WTC11 (cell line): ENCODE measurements around the gene BTN3A1. TPM values are rescaled to one million over a fixed set of nuclear protein-coding genes. Genes with fewer than 3 reads are reported as not detected.

Experiments used
- ATAC-seq: fragments of 200-7000 bp; cut with Tn5 transposase; 2 replicates; pipeline ENCODE4 v1.10.0; 2021; ENCODE audit warnings: mild to moderate bottlenecking, moderate library complexity
- CTCF ChIA-PET: fragments of 300-600 bp; sonication (Branson Sonifier 250); formaldehyde crosslinking; loops from one replicate; lab custom pipeline; 2021; ENCODE audit warnings: antibody characterized with exemption; lab: Charles Lee
- POLR2A ChIA-PET: fragments of 350-600 bp; sonication (Branson Sonifier 250); formaldehyde crosslinking; loops from one replicate; lab custom pipeline; 2021; ENCODE audit warnings: antibody characterized with exemption; lab: Charles Lee
- DNase-seq: peaks from one replicate; pipeline ENCODE4 v3.0.0; 2021; ENCODE audit warnings: low spot score
- H3K27ac Mint-ChIP-seq: 2 replicates; pipeline ENCODE4 v1.8.0; 2021; ENCODE audit warnings: mixed read lengths
- H3K27me3 Mint-ChIP-seq: 2 replicates; pipeline ENCODE4 v1.8.0; 2021; ENCODE audit warnings: low read depth, mild to moderate bottlenecking, moderate library complexity, mixed read lengths
- H3K36me3 Mint-ChIP-seq: 2 replicates; pipeline ENCODE4 v1.8.0; 2021; ENCODE audit warnings: mixed read lengths
- H3K4me1 Mint-ChIP-seq: 2 replicates; pipeline ENCODE4 v1.8.0; 2022; ENCODE audit warnings: mixed read lengths
- H3K4me3 Mint-ChIP-seq: 2 replicates; pipeline ENCODE4 v1.8.0; 2021; ENCODE audit warnings: mild to moderate bottlenecking, moderate library complexity, mixed read lengths
- H3K9me3 Mint-ChIP-seq: 2 replicates; pipeline ENCODE4 v1.8.0; 2021; ENCODE audit warnings: mixed read lengths
- AFF4 ChIP-seq: sonication (generic); formaldehyde crosslinking; IDR thresholded peaks from 2 replicates; pipeline ENCODE4 v1.8.1; 2023; ENCODE audit warnings: mild to moderate bottlenecking, missing genetic modification reagents, borderline replicate concordance
- ATF1 ChIP-seq: sonication (generic); formaldehyde crosslinking; IDR thresholded peaks from 2 replicates; pipeline ENCODE4 v1.8.1; 2023; ENCODE audit warnings: mild to moderate bottlenecking, moderate library complexity, missing genetic modification reagents
- ATF6 ChIP-seq: sonication (generic); formaldehyde crosslinking; IDR thresholded peaks from 2 replicates; pipeline ENCODE4 v1.8.1; 2023; ENCODE audit warnings: mild to moderate bottlenecking, missing genetic modification reagents
- CREM ChIP-seq: sonication (generic); formaldehyde crosslinking; IDR thresholded peaks from 2 replicates; pipeline ENCODE4 v1.8.1; 2022; ENCODE audit warnings: mild to moderate bottlenecking, missing genetic modification reagents, moderate library complexity
- ETV6 ChIP-seq: sonication (generic); formaldehyde crosslinking; IDR thresholded peaks from 2 replicates; pipeline ENCODE4 v1.8.1; 2022; ENCODE audit warnings: mild to moderate bottlenecking, missing genetic modification reagents
- FOXP1 ChIP-seq: sonication (generic); formaldehyde crosslinking; IDR thresholded peaks from 2 replicates; pipeline ENCODE4 v1.8.0; 2022; ENCODE audit warnings: missing genetic modification reagents, mild to moderate bottlenecking, moderate library complexity, borderline replicate concordance
- NFATC4 ChIP-seq: fragments of 250-450 bp; sonication (Bioruptor Pico); IDR thresholded peaks from 2 replicates; pipeline ENCODE4 v1.9.0; 2021; ENCODE audit warnings: mild to moderate bottlenecking
- NFYB ChIP-seq: sonication (generic); formaldehyde crosslinking; conservative IDR thresholded peaks from 2 replicates; pipeline ENCODE4 v1.8.0; 2022; ENCODE audit warnings: low read depth, missing genetic modification reagents
- RORB ChIP-seq: fragments of 250-450 bp; sonication (Bioruptor Pico); IDR thresholded peaks from 2 replicates; pipeline ENCODE4 v1.9.0; 2021; ENCODE audit warnings: mild to moderate bottlenecking
- SMAD3 ChIP-seq: sonication (generic); formaldehyde crosslinking; IDR thresholded peaks from 2 replicates; pipeline ENCODE4 v1.8.0; 2022; ENCODE audit warnings: missing genetic modification reagents, mild to moderate bottlenecking, borderline replicate concordance
- TP53 ChIP-seq: sonication (generic); formaldehyde crosslinking; IDR thresholded peaks from 2 replicates; pipeline ENCODE4 v1.8.1; 2023; ENCODE audit warnings: mild to moderate bottlenecking, missing genetic modification reagents
- total RNA-seq: library from RNA; stranded (reverse); gene quantifications from 3 replicates; pipeline ENCODE4 v1.2.3, GENCODE V29; 2021
- TF ChIP-seq, protein P1 (sequence below): sonication (generic); formaldehyde crosslinking; IDR thresholded peaks from 2 replicates; pipeline ENCODE4 v1.8.0; 2023; ENCODE audit warnings: missing genetic modification reagents
- TF ChIP-seq, protein P2 (sequence below): fragments of 250-450 bp; sonication (Bioruptor Pico); IDR thresholded peaks from 2 replicates; pipeline ENCODE4 v1.9.0; 2021; ENCODE audit warnings: mild to moderate bottlenecking
- TF ChIP-seq, protein P3 (sequence below): sonication (generic); formaldehyde crosslinking; IDR thresholded peaks from 2 replicates; pipeline ENCODE4 v1.8.0; 2022; ENCODE audit warnings: mild to moderate bottlenecking, missing genetic modification reagents
- TF ChIP-seq, protein P4 (sequence below): fragments of 250-450 bp; sonication (Bioruptor Pico); IDR thresholded peaks from 2 replicates; pipeline ENCODE4 v1.9.0; 2021; ENCODE audit warnings: moderate library complexity, mild to moderate bottlenecking, inconsistent platforms, borderline replicate concordance
- TF ChIP-seq, protein P5 (sequence below): sonication (generic); formaldehyde crosslinking; IDR thresholded peaks from 2 replicates; pipeline ENCODE4 v1.8.1; 2022; ENCODE audit warnings: low read depth, missing genetic modification reagents, borderline replicate concordance
- TF ChIP-seq, protein P6 (sequence below): fragments of 250-450 bp; sonication (Bioruptor Pico); IDR thresholded peaks from 2 replicates; pipeline ENCODE4 v1.9.0; 2021; ENCODE audit warnings: mild to moderate bottlenecking
- TF ChIP-seq, protein P7 (sequence below): sonication (generic); formaldehyde crosslinking; IDR thresholded peaks from 2 replicates; pipeline ENCODE4 v1.8.1; 2022; ENCODE audit warnings: mild to moderate bottlenecking, missing genetic modification reagents, moderate library complexity, borderline replicate concordance

The BTN3A1 gene
- total RNA-seq, 1 experiment from 2014 or later: 4.5 TPM

DNA sequence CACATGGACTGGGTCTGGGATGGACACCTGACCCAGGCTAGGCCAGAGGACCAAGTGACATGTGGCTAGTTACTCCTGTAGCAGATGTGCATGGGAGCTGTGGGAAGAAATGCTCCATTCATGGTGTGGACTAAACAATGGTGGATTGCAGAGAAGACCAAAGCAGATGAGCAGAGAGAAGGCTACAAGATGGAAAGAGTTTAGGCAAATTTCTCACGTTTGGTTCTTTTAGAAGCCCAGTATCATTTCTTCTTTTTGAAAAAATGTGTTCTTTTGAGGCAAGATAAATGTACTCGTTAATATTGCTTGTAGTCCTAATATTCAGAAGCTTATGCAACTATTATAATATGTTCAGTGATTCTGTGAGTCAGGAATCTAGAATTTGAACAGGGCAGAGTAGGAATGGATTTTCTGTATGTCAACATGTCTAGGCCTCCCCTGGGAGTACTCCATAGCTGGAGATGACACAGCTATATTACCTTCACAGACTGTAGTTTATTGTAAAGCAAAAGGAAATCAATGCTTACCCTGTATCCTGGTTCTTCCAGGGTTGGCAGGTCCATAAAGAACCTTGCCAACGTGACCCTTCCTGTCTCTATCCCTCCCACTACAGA lies 53.4 kb downstream of the BTN3A1 start:
- H3K27ac Mint-ChIP-seq: no peak overlapping the region
- TF ChIP-seq CREM (CRISPR knock-in tag) (no peak), NFYB (CRISPR knock-in tag) (no peak)
- TF ChIP-seq, protein P1, sequence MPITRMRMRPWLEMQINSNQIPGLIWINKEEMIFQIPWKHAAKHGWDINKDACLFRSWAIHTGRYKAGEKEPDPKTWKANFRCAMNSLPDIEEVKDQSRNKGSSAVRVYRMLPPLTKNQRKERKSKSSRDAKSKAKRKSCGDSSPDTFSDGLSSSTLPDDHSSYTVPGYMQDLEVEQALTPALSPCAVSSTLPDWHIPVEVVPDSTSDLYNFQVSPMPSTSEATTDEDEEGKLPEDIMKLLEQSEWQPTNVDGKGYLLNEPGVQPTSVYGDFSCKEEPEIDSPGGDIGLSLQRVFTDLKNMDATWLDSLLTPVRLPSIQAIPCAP (CRISPR knock-in tag): no peak
- CTCF ChIA-PET: no interaction called here
- no peak for DNase-seq
- H3K36me3 Mint-ChIP-seq: peaks cover 14% of the 10 kb centered on the region
- H3K4me1 Mint-ChIP-seq: peaks cover 15% of the 10 kb centered on the region
- no peak overlapping the region for H3K4me3 Mint-ChIP-seq
- peaks cover 6% of the 10 kb centered on the region for H3K27me3 Mint-ChIP-seq
- H3K9me3 Mint-ChIP-seq: no peaks in the 10 kb centered on the region
- POLR2A ChIA-PET: no interaction called here
- no peak for ATAC-seq

GRCh38 chr6:26457264-26457805 lies 55.3 kb downstream of the BTN3A1 start:
- POLR2A ChIA-PET: interaction anchor here (0.5 kb wide), 1 partner anchor 59 kb away, joined by 3 read pairs; no protein-coding TSS in a partner anchor
- TF ChIP-seq AFF4 (CRISPR knock-in tag): no peak
- TF ChIP-seq, protein P2, sequence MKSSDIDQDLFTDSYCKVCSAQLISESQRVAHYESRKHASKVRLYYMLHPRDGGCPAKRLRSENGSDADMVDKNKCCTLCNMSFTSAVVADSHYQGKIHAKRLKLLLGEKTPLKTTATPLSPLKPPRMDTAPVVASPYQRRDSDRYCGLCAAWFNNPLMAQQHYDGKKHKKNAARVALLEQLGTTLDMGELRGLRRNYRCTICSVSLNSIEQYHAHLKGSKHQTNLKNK (CRISPR knock-in tag): no peak
- TF ChIP-seq, protein P3, sequence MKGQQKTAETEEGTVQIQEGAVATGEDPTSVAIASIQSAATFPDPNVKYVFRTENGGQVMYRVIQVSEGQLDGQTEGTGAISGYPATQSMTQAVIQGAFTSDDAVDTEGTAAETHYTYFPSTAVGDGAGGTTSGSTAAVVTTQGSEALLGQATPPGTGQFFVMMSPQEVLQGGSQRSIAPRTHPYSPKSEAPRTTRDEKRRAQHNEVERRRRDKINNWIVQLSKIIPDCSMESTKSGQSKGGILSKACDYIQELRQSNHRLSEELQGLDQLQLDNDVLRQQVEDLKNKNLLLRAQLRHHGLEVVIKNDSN (CRISPR knock-in tag): no peak
- TF ChIP-seq ATF1 (CRISPR knock-in tag): no peak
- TF ChIP-seq NFATC4: no peak
- TF ChIP-seq, protein P4, sequence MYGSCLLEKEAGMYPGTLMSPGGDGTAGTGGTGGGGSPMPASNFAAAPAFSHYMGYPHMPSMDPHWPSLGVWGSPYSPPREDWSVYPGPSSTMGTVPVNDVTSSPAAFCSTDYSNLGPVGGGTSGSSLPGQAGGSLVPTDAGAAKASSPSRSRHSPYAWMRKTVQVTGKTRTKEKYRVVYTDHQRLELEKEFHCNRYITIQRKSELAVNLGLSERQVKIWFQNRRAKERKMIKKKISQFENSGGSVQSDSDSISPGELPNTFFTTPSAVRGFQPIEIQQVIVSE (CRISPR knock-in tag): no peak
- no peak for TF ChIP-seq ATF6 (CRISPR knock-in tag)
- no peak for TF ChIP-seq NFYB (CRISPR knock-in tag)
- TF ChIP-seq, protein P5, sequence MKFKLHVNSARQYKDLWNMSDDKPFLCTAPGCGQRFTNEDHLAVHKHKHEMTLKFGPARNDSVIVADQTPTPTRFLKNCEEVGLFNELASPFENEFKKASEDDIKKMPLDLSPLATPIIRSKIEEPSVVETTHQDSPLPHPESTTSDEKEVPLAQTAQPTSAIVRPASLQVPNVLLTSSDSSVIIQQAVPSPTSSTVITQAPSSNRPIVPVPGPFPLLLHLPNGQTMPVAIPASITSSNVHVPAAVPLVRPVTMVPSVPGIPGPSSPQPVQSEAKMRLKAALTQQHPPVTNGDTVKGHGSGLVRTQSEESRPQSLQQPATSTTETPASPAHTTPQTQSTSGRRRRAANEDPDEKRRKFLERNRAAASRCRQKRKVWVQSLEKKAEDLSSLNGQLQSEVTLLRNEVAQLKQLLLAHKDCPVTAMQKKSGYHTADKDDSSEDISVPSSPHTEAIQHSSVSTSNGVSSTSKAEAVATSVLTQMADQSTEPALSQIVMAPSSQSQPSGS: no peak
- no peak for TF ChIP-seq SMAD3 (CRISPR knock-in tag)
- TF ChIP-seq ETV6: no peak
- no peak for TF ChIP-seq TP53 (CRISPR knock-in tag)
- TF ChIP-seq, protein P6, sequence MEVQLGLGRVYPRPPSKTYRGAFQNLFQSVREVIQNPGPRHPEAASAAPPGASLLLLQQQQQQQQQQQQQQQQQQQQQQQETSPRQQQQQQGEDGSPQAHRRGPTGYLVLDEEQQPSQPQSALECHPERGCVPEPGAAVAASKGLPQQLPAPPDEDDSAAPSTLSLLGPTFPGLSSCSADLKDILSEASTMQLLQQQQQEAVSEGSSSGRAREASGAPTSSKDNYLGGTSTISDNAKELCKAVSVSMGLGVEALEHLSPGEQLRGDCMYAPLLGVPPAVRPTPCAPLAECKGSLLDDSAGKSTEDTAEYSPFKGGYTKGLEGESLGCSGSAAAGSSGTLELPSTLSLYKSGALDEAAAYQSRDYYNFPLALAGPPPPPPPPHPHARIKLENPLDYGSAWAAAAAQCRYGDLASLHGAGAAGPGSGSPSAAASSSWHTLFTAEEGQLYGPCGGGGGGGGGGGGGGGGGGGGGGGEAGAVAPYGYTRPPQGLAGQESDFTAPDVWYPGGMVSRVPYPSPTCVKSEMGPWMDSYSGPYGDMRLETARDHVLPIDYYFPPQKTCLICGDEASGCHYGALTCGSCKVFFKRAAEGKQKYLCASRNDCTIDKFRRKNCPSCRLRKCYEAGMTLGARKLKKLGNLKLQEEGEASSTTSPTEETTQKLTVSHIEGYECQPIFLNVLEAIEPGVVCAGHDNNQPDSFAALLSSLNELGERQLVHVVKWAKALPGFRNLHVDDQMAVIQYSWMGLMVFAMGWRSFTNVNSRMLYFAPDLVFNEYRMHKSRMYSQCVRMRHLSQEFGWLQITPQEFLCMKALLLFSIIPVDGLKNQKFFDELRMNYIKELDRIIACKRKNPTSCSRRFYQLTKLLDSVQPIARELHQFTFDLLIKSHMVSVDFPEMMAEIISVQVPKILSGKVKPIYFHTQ (CRISPR knock-in tag): no peak
- TF ChIP-seq RORB (CRISPR knock-in tag): no peak
- TF ChIP-seq FOXP1 (CRISPR knock-in tag): no peak
- TF ChIP-seq, protein P7, sequence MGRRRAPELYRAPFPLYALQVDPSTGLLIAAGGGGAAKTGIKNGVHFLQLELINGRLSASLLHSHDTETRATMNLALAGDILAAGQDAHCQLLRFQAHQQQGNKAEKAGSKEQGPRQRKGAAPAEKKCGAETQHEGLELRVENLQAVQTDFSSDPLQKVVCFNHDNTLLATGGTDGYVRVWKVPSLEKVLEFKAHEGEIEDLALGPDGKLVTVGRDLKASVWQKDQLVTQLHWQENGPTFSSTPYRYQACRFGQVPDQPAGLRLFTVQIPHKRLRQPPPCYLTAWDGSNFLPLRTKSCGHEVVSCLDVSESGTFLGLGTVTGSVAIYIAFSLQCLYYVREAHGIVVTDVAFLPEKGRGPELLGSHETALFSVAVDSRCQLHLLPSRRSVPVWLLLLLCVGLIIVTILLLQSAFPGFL (CRISPR knock-in tag): no peak
- CTCF ChIA-PET: interaction anchor here (1.0 to 1.6 kb wide), 2 partner anchors 115 kb away, joined by 3 to 4 read pairs; no protein-coding TSS in a partner anchor
- peaks cover 15% of the 10 kb centered on the region for H3K4me1 Mint-ChIP-seq
- H3K27me3 Mint-ChIP-seq: peaks cover 4% of the 10 kb centered on the region
- ATAC-seq (peak; percentile 77), DNase-seq (peak; percentile 39)
- H3K36me3 Mint-ChIP-seq: peaks cover 21% of the 10 kb centered on the region
- peak overlapping the region; percentile 99 for H3K4me3 Mint-ChIP-seq
- H3K9me3 Mint-ChIP-seq: no peaks in the 10 kb centered on the region
- peak overlapping the region; percentile 97 for H3K27ac Mint-ChIP-seq
